GM12872 (cell line): ENCODE measurements around the gene RALGAPB.

ENCODE experiments used
- CTCF ChIP-seq: IDR thresholded peaks from 3 replicates; pipeline ENCODE4 v1.5.1; 2011; ENCODE audit warnings: low read depth, mild to moderate bottlenecking, low read length, moderate library complexity; ENCODE audit not compliant: insufficient read depth

Gene RALGAPB

GRCh38 chr20:38441916-38442315, 30.7 kb upstream of the RALGAPB start:
- no peak for TF ChIP-seq CTCF

- TF ChIP-seq CTCF: no peak
Measured at GRCh38 chr20:38445381-38445796, 27.3 kb upstream of the RALGAPB start.

- no peak for TF ChIP-seq CTCF
Measured at GRCh38 chr20:38445901-38446425, 26.7 kb upstream of the RALGAPB start.

GRCh38 chr20:38446441-38447209, 26.0 kb upstream of the RALGAPB start:
- TF ChIP-seq CTCF: peak; percentile 97

- no peak for TF ChIP-seq CTCF
Measured at GRCh38 chr20:38447251-38447661, 25.4 kb upstream of the RALGAPB start.

- 0 out of 3 replicates have a peak, but pooled peaks have one; percentile 4 for TF ChIP-seq CTCF
Measured at GRCh38 chr20:38447931-38448675, 24.5 kb upstream of the RALGAPB start.

- TF ChIP-seq CTCF: no peak
Measured at GRCh38 chr20:38449046-38449445, 23.6 kb upstream of the RALGAPB start.
